Colonic mucosa (tissue), 4 donors: ENCODE data around the gene NLRX1. TPM values are rescaled to one million over a fixed set of nuclear protein-coding genes. Genes with fewer than 3 reads are reported as not detected.
"Not testable (repeated sequence)": the region's sequence is repeated elsewhere in the genome, so short reads cannot be mapped to it uniquely, and the experiment has no call there.

ENCODE experiments used
- DNase-seq: peaks from one replicate; pipeline ENCODE4 v3.0.0-alpha.2; 2020
- H3K27ac ChIP-seq: fragments of 200-600 bp; one replicate; pipeline ENCODE4 v1.8.0; 2021
- H3K27me3 ChIP-seq: fragments of 200-600 bp; one replicate; pipeline ENCODE4 v1.8.0; 2021
- H3K36me3 ChIP-seq: fragments of 200-600 bp; one replicate; pipeline ENCODE4 v1.8.0; 2021
- H3K4me1 ChIP-seq: fragments of 200-600 bp; one replicate; pipeline ENCODE4 v1.8.0; 2021; ENCODE audit warnings: mild to moderate bottlenecking
- H3K4me3 ChIP-seq: fragments of 200-600 bp; one replicate; pipeline ENCODE4 v1.8.0; 2021
- H3K9ac ChIP-seq, 2 donors: one replicate each; pipeline ENCODE4 v1.7.0; 2013; ENCODE audit warnings: control low read depth in 2 of 2, low read depth in 2 of 2, low read length in 2 of 2
- H3K9me3 ChIP-seq: fragments of 200-600 bp; one replicate; pipeline ENCODE4 v1.8.0; 2021
- CTCF ChIP-seq: fragments of 200-600 bp; IDR thresholded peaks from one replicate; pipeline ENCODE4 v1.8.0; 2022; ENCODE audit warnings: antibody characterized with exemption, mild to moderate bottlenecking
- intact Hi-C: fragments of 100-400 bp; cut with DNase I; formaldehyde crosslinking; loops from one replicate; pipeline ENCODE4 v1.14.1; 2022
- total RNA-seq, 2 donors: library from RNA; stranded (reverse); fragmentation: NEBNext Ultra II Directional in 1 of 2; extraction: Animal tissue kit (Norgen Biotek cat#: 25700) in 1 of 2; gene quantifications; one replicate each; pipeline ENCODE4 v1.2.1, GENCODE V29; 2021
- donor health status: healthy.
- donor health status: DM: no; HTN: no; CAD: no.
- donor health status: DM: no; HTN: no; CAD: no.

The NLRX1 gene
- total RNA-seq, 2 donors from 2014 or later: 16.5 to 17.1 TPM

- no peak overlapping the region for H3K9ac ChIP-seq
- TF ChIP-seq CTCF: no peak
- no peak overlapping the region for H3K27ac ChIP-seq
- DNase-seq: no peak
- H3K4me1 ChIP-seq: no peaks in the 10 kb centered on the region
- H3K9me3 ChIP-seq: no peaks in the 10 kb centered on the region
- intact Hi-C loops: no loop called here
- H3K36me3 ChIP-seq: no peaks in the 10 kb centered on the region
- no peak overlapping the region for H3K4me3 ChIP-seq
- H3K27me3 ChIP-seq: no peaks in the 10 kb centered on the region
These were observed 20.4 kb downstream of the NLRX1 start for GRCh38 chr11:119188887-119189286.

- intact Hi-C loops: no loop called here
- Histone ChIP-seq H3K9me3 (no peaks in the 10 kb centered on the region), H3K36me3 (no peaks in the 10 kb centered on the region), H3K27ac (no peak overlapping the region), H3K4me1 (no peaks in the 10 kb centered on the region), H3K9ac (no peak overlapping the region), H3K27me3 (no peaks in the 10 kb centered on the region), H3K4me3 (no peak overlapping the region)
- no peak for TF ChIP-seq CTCF
- no peak for DNase-seq
These were observed 20.9 kb downstream of the NLRX1 start for GRCh38 chr11:119189393-119189792.

GRCh38 chr11:119190531-119190930, 22.0 kb downstream of the NLRX1 start:
- H3K4me1 ChIP-seq: no peaks in the 10 kb centered on the region
- no peak overlapping the region for H3K4me3 ChIP-seq
- H3K27ac ChIP-seq: no peak overlapping the region
- no peaks in the 10 kb centered on the region for H3K9me3 ChIP-seq
- DNase-seq: no peak
- intact Hi-C loops: loop anchor here (5.0 kb wide), 1 partner anchor 33 kb away; no protein-coding TSS in a partner anchor
- no peaks in the 10 kb centered on the region for H3K36me3 ChIP-seq
- TF ChIP-seq CTCF: no peak
- H3K9ac ChIP-seq: no peak overlapping the region
- no peaks in the 10 kb centered on the region for H3K27me3 ChIP-seq

GRCh38 chr11:119191265-119191664, 22.7 kb downstream of the NLRX1 start:
- not testable (repeated sequence) for H3K36me3 ChIP-seq, H3K4me3 ChIP-seq, H3K27ac ChIP-seq, DNase-seq, H3K27me3 ChIP-seq, H3K9me3 ChIP-seq, H3K4me1 ChIP-seq, H3K9ac ChIP-seq
- intact Hi-C loops: loop anchor here (5.0 kb wide), 1 partner anchor 34 kb away; no protein-coding TSS in a partner anchor

- no peak overlapping the region for H3K27ac ChIP-seq
- intact Hi-C loops: loop anchor here (5.0 kb wide), 1 partner anchor 35 kb away; no protein-coding TSS in a partner anchor
- no peaks in the 10 kb centered on the region for H3K9me3 ChIP-seq
- DNase-seq: no peak
- no peaks in the 10 kb centered on the region for H3K4me1 ChIP-seq
- no peak for TF ChIP-seq CTCF
- no peaks in the 10 kb centered on the region for H3K36me3 ChIP-seq
- H3K9ac ChIP-seq: no peak overlapping the region
- no peak overlapping the region for H3K4me3 ChIP-seq
- no peaks in the 10 kb centered on the region for H3K27me3 ChIP-seq
These were observed 23.6 kb downstream of the NLRX1 start for GRCh38 chr11:119192111-119192510.

GRCh38 chr11:119193001-119193400, 24.5 kb downstream of the NLRX1 start:
- H3K27ac ChIP-seq: no peak overlapping the region
- DNase-seq: no peak

More at GRCh38 chr11:119193001-119193400, 24.5 kb downstream of the NLRX1 start:
- no peak overlapping the region for H3K9ac ChIP-seq
- no peaks in the 10 kb centered on the region for H3K9me3 ChIP-seq
- no peak for TF ChIP-seq CTCF
- intact Hi-C loops: loop anchor here (5.0 kb wide), 1 partner anchor 36 kb away; no protein-coding TSS in a partner anchor
- no peak overlapping the region for H3K4me3 ChIP-seq
- no peaks in the 10 kb centered on the region for H3K27me3 ChIP-seq
- H3K36me3 ChIP-seq: no peaks in the 10 kb centered on the region
- H3K4me1 ChIP-seq: no peaks in the 10 kb centered on the region
